ENCODE data around the gene TPO.

Gene TPO

GRCh38 chr2:1482981-1483380, 69.7 kb downstream of the TPO start:
- no peak for TF ChIP-seq FOXP2 (optimal IDR thresholded peaks at IDR 0.05; ENCODE audit: borderline replicate concordance, extremely low read depth, extremely low read length, insufficient read depth)
- no peak for TF ChIP-seq TAF1 (IDR thresholded peaks at IDR 0.05; ENCODE audit: borderline replicate concordance, insufficient read depth, low read length)
- TF ChIP-seq REST (IDR thresholded peaks at IDR 0.05; ENCODE audit: insufficient read depth in 1 of 2, low read depth in 2 of 2, low read length in 2 of 2) = no peak
- TF ChIP-seq POLR2AphosphoS5 (IDR thresholded peaks at IDR 0.05; ENCODE audit: low read depth, low read length) = no peak
- TF ChIP-seq SIN3A (IDR thresholded peaks at IDR 0.05; ENCODE audit: borderline replicate concordance, insufficient read depth, low read length) = no peak

GRCh38 chr2:1483551-1483950, 70.3 kb downstream of the TPO start:
- TF ChIP-seq SIN3A (IDR thresholded peaks at IDR 0.05; ENCODE audit: borderline replicate concordance, insufficient read depth, low read length) = no peak
- TF ChIP-seq POLR2AphosphoS5 (IDR thresholded peaks at IDR 0.05; ENCODE audit: low read depth, low read length) = no peak
- TF ChIP-seq FOXP2 (optimal IDR thresholded peaks at IDR 0.05; ENCODE audit: borderline replicate concordance, extremely low read depth, extremely low read length, insufficient read depth) = no peak

- TF ChIP-seq POLR2AphosphoS5 (IDR thresholded peaks at IDR 0.05; ENCODE audit: low read depth, low read length) (no peak), TAF1 (IDR thresholded peaks at IDR 0.05; ENCODE audit: borderline replicate concordance, insufficient read depth, low read length) (no peak), FOXP2 (optimal IDR thresholded peaks at IDR 0.05; ENCODE audit: borderline replicate concordance, extremely low read depth, extremely low read length, insufficient read depth) (no peak), SIN3A (IDR thresholded peaks at IDR 0.05; ENCODE audit: borderline replicate concordance, insufficient read depth, low read length) (no peak), REST (IDR thresholded peaks at IDR 0.05; ENCODE audit: insufficient read depth in 1 of 2, low read depth in 2 of 2, low read length in 2 of 2) (no peak)
Measured at GRCh38 chr2:1484131-1484884, 71.0 kb downstream of the TPO start.

- TF ChIP-seq SIN3A (IDR thresholded peaks at IDR 0.05; ENCODE audit: borderline replicate concordance, insufficient read depth, low read length) (no peak), TAF1 (IDR thresholded peaks at IDR 0.05; ENCODE audit: borderline replicate concordance, insufficient read depth, low read length) (no peak), REST (IDR thresholded peaks at IDR 0.05; ENCODE audit: insufficient read depth in 1 of 2, low read depth in 2 of 2, low read length in 2 of 2) (no peak), POLR2AphosphoS5 (IDR thresholded peaks at IDR 0.05; ENCODE audit: low read depth, low read length) (no peak)
Measured at GRCh38 chr2:1486670-1487069, 73.4 kb downstream of the TPO start.

- no peak for TF ChIP-seq SIN3A (IDR thresholded peaks at IDR 0.05; ENCODE audit: borderline replicate concordance, insufficient read depth, low read length)
- TF ChIP-seq REST (IDR thresholded peaks at IDR 0.05; ENCODE audit: insufficient read depth in 1 of 2, low read depth in 2 of 2, low read length in 2 of 2) = no peak
- TF ChIP-seq TAF1 (IDR thresholded peaks at IDR 0.05; ENCODE audit: borderline replicate concordance, insufficient read depth, low read length) = no peak
- TF ChIP-seq POLR2AphosphoS5 (IDR thresholded peaks at IDR 0.05; ENCODE audit: low read depth, low read length) = no peak
- no peak for TF ChIP-seq FOXP2 (optimal IDR thresholded peaks at IDR 0.05; ENCODE audit: borderline replicate concordance, extremely low read depth, extremely low read length, insufficient read depth)
Measured at GRCh38 chr2:1487758-1488157, 74.5 kb downstream of the TPO start.

Measured in PFSK-1 (cell line).